ENCODE data around the gene MPG. TPM values are rescaled to one million over a fixed set of nuclear protein-coding genes. Genes with fewer than 3 reads are reported as not detected.

The MPG gene
- total RNA-seq, 1 experiment from 2014 or later = 60.0 TPM

DNA sequence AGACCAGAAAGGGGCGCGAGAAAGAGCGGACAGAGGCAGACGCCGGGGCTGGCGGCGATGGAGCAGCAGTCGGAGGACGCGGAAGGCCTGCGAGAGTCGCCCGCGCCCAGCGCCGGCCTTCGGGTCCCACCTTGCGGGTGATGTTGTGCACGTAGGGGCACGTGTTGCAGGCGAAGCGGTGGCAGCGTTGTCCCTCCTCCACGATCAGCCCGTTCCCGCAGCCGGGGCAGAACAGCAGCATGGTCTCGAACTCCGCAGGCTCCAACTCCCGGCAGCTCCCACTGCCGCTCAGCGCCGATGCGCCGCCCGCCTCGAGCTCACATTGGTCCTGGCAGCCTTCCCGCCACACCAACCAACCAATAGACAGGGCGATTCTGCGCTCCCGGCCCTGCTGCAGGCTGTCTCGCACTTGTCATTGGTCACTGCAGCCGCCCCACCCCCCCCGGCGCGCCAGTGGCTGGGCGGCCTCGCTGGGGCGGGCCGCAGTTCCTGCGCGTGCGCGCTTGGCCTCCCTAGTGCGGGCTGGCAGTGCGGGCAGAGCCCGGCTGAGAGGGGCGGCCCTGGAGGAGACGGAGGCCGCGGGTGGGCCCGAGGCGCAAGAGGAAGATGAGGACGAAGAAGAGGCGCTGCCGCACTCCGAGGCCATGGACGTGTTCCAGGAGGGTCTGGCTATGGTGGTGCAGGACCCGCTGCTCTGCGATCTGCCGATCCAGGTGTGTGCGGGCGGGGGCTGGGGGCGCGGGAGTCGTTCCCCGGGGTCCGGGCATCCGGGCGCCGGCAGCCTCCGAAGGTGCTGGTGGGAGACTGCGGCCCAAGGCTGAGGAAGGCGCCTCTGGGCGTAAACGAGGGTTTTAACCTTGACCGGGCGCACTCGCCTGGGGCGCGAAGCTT lies 24.4 kb upstream of the MPG start, which contains the start of the genes POLR3K and SNRNP25 (continued):
- TF ChIP-seq, protein P1, sequence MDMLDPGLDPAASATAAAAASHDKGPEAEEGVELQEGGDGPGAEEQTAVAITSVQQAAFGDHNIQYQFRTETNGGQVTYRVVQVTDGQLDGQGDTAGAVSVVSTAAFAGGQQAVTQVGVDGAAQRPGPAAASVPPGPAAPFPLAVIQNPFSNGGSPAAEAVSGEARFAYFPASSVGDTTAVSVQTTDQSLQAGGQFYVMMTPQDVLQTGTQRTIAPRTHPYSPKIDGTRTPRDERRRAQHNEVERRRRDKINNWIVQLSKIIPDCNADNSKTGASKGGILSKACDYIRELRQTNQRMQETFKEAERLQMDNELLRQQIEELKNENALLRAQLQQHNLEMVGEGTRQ (CRISPR knock-in tag; IDR thresholded peaks at IDR 0.05) = no peak; the same call in none of the 2 replicates
- TF ChIP-seq IRF2 (CRISPR knock-in tag; IDR thresholded peaks at IDR 0.05; ENCODE audit: borderline replicate concordance, low read depth) (no peak), SP1 (CRISPR knock-in tag; conservative IDR thresholded peaks at IDR 0.05) (peak; percentile 93), CREM (CRISPR knock-in tag; IDR thresholded peaks at IDR 0.05) (peak; percentile 31; the same call in 1 of the 2 replicates), ZNF232 (CRISPR knock-in tag; IDR thresholded peaks at IDR 0.05) (peak; percentile 91), ZNF263 (CRISPR knock-in tag; IDR thresholded peaks at IDR 0.05; ENCODE audit: low read depth) (no peak), NR2C2 (CRISPR knock-in tag; IDR thresholded peaks at IDR 0.05) (peak; percentile 45; the same call in 1 of the 2 replicates), ELF4 (CRISPR knock-in tag; IDR thresholded peaks at IDR 0.05; ENCODE audit: low read depth) (no peak), GTF2I (CRISPR knock-in tag; conservative IDR thresholded peaks at IDR 0.05) (no peak), HMGA2 (CRISPR knock-in tag; IDR thresholded peaks at IDR 0.05) (no peak), ATF1 (CRISPR knock-in tag; IDR thresholded peaks at IDR 0.05) (no peak), TEAD1 (CRISPR knock-in tag; IDR thresholded peaks at IDR 0.05) (peak; percentile 51), SMAD4 (CRISPR knock-in tag; IDR thresholded peaks at IDR 0.05) (no peak), RELA (CRISPR knock-in tag; IDR thresholded peaks at IDR 0.05; ENCODE audit: borderline replicate concordance) (peak; percentile 70; the same call in 1 of the 2 replicates), ETV6 (CRISPR knock-in tag; IDR thresholded peaks at IDR 0.05) (0 out of 2 replicates have a peak, but pooled peaks have one; percentile 29), SMAD3 (CRISPR knock-in tag; IDR thresholded peaks at IDR 0.05; ENCODE audit: borderline replicate concordance) (peak; percentile 84; the same call in 1 of the 2 replicates)
- TF ChIP-seq, protein P2, sequence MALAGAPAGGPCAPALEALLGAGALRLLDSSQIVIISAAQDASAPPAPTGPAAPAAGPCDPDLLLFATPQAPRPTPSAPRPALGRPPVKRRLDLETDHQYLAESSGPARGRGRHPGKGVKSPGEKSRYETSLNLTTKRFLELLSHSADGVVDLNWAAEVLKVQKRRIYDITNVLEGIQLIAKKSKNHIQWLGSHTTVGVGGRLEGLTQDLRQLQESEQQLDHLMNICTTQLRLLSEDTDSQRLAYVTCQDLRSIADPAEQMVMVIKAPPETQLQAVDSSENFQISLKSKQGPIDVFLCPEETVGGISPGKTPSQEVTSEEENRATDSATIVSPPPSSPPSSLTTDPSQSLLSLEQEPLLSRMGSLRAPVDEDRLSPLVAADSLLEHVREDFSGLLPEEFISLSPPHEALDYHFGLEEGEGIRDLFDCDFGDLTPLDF (CRISPR knock-in tag; IDR thresholded peaks at IDR 0.05) = peak; percentile 80; the same call in 1 of the 2 replicates
- TF ChIP-seq, protein P3, sequence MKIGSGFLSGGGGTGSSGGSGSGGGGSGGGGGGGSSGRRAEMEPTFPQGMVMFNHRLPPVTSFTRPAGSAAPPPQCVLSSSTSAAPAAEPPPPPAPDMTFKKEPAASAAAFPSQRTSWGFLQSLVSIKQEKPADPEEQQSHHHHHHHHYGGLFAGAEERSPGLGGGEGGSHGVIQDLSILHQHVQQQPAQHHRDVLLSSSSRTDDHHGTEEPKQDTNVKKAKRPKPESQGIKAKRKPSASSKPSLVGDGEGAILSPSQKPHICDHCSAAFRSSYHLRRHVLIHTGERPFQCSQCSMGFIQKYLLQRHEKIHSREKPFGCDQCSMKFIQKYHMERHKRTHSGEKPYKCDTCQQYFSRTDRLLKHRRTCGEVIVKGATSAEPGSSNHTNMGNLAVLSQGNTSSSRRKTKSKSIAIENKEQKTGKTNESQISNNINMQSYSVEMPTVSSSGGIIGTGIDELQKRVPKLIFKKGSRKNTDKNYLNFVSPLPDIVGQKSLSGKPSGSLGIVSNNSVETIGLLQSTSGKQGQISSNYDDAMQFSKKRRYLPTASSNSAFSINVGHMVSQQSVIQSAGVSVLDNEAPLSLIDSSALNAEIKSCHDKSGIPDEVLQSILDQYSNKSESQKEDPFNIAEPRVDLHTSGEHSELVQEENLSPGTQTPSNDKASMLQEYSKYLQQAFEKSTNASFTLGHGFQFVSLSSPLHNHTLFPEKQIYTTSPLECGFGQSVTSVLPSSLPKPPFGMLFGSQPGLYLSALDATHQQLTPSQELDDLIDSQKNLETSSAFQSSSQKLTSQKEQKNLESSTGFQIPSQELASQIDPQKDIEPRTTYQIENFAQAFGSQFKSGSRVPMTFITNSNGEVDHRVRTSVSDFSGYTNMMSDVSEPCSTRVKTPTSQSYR (CRISPR knock-in tag; IDR thresholded peaks at IDR 0.05) = peak; percentile 78; the same call in 1 of the 2 replicates
- TF ChIP-seq, protein P4, sequence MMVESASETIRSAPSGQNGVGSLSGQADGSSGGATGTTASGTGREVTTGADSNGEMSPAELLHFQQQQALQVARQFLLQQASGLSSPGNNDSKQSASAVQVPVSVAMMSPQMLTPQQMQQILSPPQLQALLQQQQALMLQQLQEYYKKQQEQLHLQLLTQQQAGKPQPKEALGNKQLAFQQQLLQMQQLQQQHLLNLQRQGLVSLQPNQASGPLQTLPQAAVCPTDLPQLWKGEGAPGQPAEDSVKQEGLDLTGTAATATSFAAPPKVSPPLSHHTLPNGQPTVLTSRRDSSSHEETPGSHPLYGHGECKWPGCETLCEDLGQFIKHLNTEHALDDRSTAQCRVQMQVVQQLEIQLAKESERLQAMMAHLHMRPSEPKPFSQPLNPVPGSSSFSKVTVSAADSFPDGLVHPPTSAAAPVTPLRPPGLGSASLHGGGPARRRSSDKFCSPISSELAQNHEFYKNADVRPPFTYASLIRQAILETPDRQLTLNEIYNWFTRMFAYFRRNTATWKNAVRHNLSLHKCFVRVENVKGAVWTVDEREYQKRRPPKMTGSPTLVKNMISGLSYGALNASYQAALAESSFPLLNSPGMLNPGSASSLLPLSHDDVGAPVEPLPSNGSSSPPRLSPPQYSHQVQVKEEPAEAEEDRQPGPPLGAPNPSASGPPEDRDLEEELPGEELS (CRISPR knock-in tag; IDR thresholded peaks at IDR 0.05) = peak; percentile 43; the same call in 1 of the 2 replicates
- TF ChIP-seq, protein P5, sequence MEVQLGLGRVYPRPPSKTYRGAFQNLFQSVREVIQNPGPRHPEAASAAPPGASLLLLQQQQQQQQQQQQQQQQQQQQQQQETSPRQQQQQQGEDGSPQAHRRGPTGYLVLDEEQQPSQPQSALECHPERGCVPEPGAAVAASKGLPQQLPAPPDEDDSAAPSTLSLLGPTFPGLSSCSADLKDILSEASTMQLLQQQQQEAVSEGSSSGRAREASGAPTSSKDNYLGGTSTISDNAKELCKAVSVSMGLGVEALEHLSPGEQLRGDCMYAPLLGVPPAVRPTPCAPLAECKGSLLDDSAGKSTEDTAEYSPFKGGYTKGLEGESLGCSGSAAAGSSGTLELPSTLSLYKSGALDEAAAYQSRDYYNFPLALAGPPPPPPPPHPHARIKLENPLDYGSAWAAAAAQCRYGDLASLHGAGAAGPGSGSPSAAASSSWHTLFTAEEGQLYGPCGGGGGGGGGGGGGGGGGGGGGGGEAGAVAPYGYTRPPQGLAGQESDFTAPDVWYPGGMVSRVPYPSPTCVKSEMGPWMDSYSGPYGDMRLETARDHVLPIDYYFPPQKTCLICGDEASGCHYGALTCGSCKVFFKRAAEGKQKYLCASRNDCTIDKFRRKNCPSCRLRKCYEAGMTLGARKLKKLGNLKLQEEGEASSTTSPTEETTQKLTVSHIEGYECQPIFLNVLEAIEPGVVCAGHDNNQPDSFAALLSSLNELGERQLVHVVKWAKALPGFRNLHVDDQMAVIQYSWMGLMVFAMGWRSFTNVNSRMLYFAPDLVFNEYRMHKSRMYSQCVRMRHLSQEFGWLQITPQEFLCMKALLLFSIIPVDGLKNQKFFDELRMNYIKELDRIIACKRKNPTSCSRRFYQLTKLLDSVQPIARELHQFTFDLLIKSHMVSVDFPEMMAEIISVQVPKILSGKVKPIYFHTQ (CRISPR knock-in tag; IDR thresholded peaks at IDR 0.05) = no peak
- TF ChIP-seq, protein P6, sequence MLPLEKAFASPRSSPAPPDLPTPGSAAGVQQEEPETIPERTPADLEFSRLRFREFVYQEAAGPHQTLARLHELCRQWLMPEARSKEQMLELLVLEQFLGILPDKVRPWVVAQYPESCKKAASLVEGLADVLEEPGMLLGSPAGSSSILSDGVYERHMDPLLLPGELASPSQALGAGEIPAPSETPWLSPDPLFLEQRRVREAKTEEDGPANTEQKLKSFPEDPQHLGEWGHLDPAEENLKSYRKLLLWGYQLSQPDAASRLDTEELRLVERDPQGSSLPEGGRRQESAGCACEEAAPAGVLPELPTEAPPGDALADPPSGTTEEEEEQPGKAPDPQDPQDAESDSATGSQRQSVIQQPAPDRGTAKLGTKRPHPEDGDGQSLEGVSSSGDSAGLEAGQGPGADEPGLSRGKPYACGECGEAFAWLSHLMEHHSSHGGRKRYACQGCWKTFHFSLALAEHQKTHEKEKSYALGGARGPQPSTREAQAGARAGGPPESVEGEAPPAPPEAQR (CRISPR knock-in tag; IDR thresholded peaks at IDR 0.05) = no peak
- TF ChIP-seq, protein P7, sequence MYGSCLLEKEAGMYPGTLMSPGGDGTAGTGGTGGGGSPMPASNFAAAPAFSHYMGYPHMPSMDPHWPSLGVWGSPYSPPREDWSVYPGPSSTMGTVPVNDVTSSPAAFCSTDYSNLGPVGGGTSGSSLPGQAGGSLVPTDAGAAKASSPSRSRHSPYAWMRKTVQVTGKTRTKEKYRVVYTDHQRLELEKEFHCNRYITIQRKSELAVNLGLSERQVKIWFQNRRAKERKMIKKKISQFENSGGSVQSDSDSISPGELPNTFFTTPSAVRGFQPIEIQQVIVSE (CRISPR knock-in tag; IDR thresholded peaks at IDR 0.05; ENCODE audit: borderline replicate concordance) = no peak
- TF ChIP-seq, protein P8, sequence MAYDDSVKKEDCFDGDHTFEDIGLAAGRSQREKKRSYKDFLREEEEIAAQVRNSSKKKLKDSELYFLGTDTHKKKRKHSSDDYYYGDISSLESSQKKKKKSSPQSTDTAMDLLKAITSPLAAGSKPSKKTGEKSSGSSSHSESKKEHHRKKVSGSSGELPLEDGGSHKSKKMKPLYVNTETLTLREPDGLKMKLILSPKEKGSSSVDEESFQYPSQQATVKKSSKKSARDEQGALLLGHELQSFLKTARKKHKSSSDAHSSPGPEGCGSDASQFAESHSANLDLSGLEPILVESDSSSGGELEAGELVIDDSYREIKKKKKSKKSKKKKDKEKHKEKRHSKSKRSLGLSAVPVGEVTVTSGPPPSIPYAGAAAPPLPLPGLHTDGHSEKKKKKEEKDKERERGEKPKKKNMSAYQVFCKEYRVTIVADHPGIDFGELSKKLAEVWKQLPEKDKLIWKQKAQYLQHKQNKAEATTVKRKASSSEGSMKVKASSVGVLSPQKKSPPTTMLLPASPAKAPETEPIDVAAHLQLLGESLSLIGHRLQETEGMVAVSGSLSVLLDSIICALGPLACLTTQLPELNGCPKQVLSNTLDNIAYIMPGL (CRISPR knock-in tag; IDR thresholded peaks at IDR 0.05) = peak; percentile 67; the same call in 1 of the 2 replicates

All from WTC11 (cell line).